Stimulated activated CD4-positive, alpha-beta T cell treated with anti-CD3 and anti-CD28 coated beads, Interleukin-2, amount 100 ng/mL, for 4 hours (primary cell): Measurements from ENCODE around the gene IL19.
A peak's percentile ranks its signal among the peaks of the same experiment; 100 is the strongest.

ENCODE experiments used
- DNase-seq: peaks from one replicate; pipeline ENCODE4 v3.0.0-alpha.2; 2020; ENCODE audit warnings: low read depth

Gene IL19

DNA sequence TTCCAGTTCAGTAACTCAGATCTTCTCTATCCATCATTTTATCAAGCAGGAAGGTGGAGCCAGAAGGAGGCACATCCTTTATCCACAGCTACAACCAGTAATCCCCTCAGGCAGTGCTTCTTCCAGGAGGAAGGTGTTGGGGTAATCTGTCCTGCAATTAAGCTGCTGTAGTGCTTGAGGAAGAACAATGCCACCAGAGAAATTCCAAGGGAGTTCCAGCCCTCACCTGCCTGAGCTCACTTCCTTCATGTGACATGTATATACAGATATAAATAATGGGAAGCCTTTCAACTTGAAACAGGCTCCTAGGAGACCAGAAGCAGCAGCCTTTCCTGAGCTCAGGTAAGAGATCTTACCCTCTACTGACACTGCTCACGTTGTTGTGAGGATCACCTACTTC, 92.7 kb downstream of the IL19 start:
- DNase-seq = no peak

DNA sequence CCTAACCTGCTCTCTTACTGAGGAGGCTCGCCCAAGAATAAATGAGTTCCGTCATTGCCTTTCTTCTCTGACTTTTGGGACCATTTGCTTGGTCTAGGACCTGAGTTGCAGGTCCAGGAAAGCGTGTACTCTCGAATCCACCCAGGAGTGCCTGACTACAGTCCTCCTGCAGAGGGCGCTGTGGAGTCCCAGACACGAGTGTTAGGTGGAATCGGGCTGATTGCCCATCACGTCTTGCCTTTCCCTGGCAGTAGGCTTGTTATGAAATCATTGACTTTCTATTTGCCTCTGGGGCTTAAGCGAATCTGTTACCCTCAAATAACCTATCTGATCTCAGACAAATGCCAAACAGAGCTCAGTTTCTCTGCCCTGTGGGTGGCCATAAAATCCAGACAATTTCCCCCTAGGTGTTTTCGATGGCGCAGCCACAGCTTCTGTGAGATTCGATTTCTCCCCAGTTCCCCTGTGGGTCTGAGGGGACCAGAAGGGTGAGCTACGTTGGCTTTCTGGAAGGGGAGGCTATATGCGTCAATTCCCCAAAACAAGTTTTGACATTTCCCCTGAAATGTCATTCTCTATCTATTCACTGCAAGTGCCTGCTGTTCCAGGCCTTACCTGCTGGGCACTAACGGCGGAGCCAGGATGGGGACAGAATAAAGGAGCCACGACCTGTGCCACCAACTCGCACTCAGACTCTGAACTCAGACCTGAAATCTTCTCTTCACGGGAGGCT, 94.5 kb downstream of the IL19 start, which contains the start of gene IL20:
IL20 (plus strand) TSS at position 685 of the 733 bp plus-strand sequence. CDS start 230 bp downstream, outside the sequence.
- DNase-seq = peak; percentile 77

GRCh38 chr1:206866062-206866461, 95.5 kb downstream of the IL19 start:
- no peak for DNase-seq

- no peak for DNase-seq
Measured at GRCh38 chr1:206867239-206867638, 96.7 kb downstream of the IL19 start.

DNA sequence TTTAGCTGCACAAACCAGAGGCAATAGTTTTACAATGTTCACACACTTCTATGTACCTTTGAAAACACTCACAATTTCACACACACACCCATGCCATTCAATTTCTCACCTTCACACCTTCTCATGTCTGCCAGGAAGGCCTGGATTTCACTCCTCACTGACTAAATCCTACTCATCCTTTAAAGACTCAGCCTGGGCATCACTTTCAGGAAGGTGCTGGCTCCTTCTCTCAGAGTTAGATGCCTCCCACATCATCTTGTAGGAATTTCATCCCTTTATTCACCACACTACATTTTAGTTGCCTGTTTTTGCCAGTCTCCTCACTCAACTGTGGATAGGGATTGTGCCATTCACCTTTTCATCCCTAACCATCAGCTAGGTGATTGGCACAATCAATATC, 97.1 kb downstream of the IL19 start:
- no peak for DNase-seq

DNA sequence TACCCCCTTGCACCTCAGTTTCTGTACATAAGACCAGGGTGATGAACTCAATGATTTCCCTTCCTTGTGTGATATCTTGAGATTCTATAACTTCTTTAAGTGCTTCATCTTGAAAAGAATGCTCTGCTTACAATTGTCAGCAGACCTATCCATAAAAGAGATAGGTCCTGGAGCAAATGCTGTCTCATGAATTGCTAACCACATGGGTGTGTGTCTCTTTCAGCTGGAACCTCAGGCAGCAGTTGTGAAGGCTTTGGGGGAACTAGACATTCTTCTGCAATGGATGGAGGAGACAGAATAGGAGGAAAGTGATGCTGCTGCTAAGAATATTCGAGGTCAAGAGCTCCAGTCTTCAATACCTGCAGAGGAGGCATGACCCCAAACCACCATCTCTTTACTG, 97.7 kb downstream of the IL19 start:
- DNase-seq = no peak

DNA sequence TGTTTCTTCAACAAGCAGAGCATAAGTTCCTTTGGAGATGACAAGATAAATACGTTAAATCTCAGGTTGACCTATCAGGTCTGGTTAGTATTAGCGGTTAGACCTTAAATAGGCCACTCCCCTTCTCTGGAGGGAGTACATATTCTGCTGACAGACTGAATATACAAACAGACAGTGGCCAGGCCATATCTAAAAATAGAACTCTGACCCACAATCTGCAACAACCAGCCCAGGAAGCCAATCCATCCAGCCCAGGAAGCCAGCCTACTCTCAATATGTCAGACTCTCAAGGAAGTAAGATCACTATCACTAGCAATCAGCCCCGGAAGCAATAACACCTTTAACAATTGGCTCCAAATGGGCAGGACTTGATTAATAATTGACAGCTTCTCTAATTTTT, 101.6 kb downstream of the IL19 start:
- DNase-seq = no peak

DNA sequence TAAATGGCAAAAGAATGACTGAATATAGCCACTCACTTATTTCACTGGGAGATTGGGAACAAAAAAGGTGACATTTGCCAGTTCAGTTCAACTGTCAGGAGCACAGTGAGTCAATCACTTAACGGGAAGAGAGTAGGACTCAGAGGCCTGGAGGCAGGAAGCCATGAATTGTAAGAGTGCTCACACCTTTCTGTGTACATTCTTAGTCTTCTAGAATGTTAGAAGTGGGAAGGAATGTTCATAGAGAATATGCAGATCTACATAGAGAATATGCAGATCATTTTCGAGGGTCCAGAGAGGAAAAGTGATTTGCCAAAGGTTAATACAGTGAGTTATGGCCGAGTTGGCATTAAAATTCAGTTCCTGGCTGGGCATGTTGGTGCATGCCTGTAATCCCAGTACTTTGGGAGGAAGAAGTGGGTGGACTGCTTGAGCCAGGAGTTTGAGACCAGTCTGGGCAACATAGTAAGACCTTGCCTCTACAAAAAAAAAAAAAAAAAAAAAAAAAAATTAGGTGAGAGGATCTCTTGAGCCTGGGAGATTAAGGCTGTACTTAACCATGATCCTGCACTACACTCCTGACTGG, 103.1 kb downstream of the IL19 start:
- DNase-seq = no peak

- DNase-seq = no peak
Measured at GRCh38 chr1:206875752-206876377, 105.3 kb downstream of the IL19 start.

- no peak for DNase-seq
Measured at GRCh38 chr1:206878456-206878855, 107.9 kb downstream of the IL19 start.

GRCh38 chr1:206880314-206880713, 109.7 kb downstream of the IL19 start:
- DNase-seq = no peak

DNA sequence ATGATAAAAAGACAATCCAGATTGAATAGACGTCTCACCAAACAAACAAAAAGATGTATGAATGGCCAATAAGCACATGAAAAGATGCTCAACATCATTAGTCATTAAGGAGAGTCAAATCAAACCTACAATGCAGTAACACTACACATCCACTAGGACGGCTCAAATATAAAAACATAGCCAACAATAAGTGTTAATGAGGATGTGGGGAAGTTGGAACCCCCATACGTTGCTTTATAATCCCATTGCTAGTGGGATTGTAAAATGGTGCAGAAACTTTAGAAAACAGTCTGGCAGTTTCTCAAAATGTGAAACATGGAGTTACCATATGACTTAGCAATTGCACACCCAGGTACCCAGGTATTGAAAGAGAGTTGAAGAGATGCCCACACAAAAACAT, 112.0 kb downstream of the IL19 start:
- no peak for DNase-seq

- no peak for DNase-seq
Measured at GRCh38 chr1:206883160-206883559, 112.6 kb downstream of the IL19 start.

GRCh38 chr1:206883876-206884275, 113.3 kb downstream of the IL19 start:
- no peak for DNase-seq

GRCh38 chr1:206885341-206886060, 114.9 kb downstream of the IL19 start:
- DNase-seq = no peak

DNA sequence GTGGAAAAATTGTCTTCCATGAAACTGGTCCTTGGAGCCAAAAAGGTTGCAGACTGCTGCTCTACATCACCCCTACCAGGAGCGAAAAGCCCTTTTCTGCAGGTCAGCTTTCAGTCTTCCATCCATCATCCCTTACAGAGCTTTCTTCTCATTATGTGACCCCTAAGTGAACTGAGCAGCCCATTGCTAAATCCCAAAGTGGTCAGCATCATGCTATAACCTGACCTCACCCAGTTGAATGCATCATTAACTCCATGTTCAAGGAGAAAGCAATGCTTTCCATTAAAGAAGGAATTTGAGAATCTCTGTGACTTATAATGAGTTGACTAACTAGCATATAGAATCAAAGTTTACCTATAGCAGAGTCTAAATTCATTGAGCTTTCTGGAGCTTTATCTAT, 116.3 kb downstream of the IL19 start:
- DNase-seq = no peak

DNA sequence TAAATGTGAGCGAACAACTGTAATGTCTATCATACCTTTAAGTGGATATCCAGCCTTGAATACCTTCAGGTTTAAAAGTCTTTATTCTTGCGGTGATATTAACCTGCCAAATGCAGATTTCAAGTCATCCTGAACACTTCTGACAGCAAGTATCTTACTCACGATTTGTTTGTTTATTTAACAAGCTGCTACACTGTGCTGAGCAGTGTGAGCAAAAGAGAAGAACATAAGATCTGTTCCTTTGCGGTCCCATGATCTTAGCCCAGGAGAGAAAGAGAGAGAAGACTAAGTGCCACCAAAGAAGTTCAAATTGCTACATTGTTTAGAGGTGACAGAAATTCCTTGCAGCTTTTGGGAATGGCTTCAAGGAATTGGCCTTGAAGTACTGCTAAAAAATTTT, 117.1 kb downstream of the IL19 start:
- DNase-seq = no peak

- DNase-seq = no peak
Measured at GRCh38 chr1:206890125-206891060, 119.8 kb downstream of the IL19 start.

DNA sequence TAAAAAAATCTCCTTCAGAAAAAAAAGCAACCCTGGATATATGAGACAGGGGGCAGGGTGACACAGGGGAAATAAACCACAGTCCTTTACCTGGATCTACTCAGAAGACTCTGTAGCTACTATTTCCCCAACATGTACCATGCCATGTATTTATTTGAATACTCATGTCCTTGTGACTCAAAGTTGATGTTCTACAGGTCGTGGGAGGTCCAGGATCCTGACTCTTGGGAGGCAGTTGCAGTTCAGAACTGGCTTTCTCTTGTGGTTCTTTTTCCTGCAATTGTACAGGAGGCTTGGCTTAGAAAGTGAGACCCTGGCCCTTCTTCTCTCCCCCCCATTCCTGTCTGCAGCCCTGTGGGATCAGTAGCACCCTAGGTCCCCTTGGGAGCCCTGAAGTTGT, 120.8 kb downstream of the IL19 start:
- no peak for DNase-seq
